ENCODE data around the gene ALKBH6. TPM values are rescaled to one million over a fixed set of nuclear protein-coding genes. Genes with fewer than 3 reads are reported as not detected.
"Not testable (repeated sequence)": the region's sequence is repeated elsewhere in the genome, so short reads cannot be mapped to it uniquely, and the experiment has no call there.

The ALKBH6 gene
- total and polyA plus RNA-seq, 4 donors, result 10.3 to 25.6 (median 14.6) TPM

GRCh38 chr19:35990156-35990555, 23.9 kb downstream of the ALKBH6 start:
- intact Hi-C loops (cut with DNase I), result loop anchor here in 1 of 2 donors (5.0 kb wide), 1 partner anchor 62 kb away; the partner anchor contains the start of genes THAP8 and WDR62
- WGBS, 2 donors, result 91 to 92% methylated on average over 4 of the region's 4 CpGs
- Histone ChIP-seq H3K36me3 (ENCODE audit: control insufficient read depth in 1 of 2, insufficient read depth in 2 of 2, low read length in 1 of 2) (no peaks in the 10 kb centered on the region), H3K4me3 (ENCODE audit: low read length in 2 of 2) (no peak overlapping the region), H3K9me3 (ENCODE audit: control insufficient read depth, low read length) (no peaks in the 10 kb centered on the region), H3K27me3 (ENCODE audit: control insufficient read depth in 1 of 2, insufficient read depth in 2 of 2, low read length in 1 of 2) (no peaks in the 10 kb centered on the region), H3K27ac (ENCODE audit: low read depth in 1 of 2, low read length in 2 of 2) (no peak overlapping the region), H3K4me1 (ENCODE audit: control insufficient read depth in 1 of 2, insufficient read depth in 2 of 2, low read length in 2 of 2) (no peaks in the 10 kb centered on the region)
- ATAC-seq (ENCODE audit: low FRiP score) (no peak), DNase-seq (no peak)

DNA sequence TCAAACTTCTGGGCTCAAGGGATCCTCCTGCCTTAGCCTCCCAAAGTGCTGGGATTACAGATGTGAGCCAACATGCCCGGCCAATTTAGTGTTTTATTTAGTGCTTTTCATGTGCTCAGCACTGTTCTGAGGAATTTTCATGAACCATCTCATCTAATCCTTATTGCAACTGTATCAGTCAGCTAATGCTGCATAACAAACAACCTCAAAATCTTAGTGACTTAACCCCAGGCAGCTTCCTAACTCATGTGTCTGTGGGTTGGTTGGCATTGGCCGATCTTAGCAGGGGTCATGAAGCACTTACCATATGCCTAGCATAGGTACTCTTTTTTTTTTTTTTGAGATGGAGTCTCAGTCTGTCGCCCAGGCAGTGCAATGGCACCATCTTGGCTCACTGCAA, 25.2 kb downstream of the ALKBH6 start:
- H3K4me3 ChIP-seq (ENCODE audit: low read length in 2 of 2), result no peak overlapping the region
- ATAC-seq (ENCODE audit: low FRiP score) (no peak), DNase-seq (no peak)
- H3K4me1 ChIP-seq (ENCODE audit: control insufficient read depth in 1 of 2, insufficient read depth in 2 of 2, low read length in 2 of 2), result no peaks in the 10 kb centered on the region
- no peaks in the 10 kb centered on the region for H3K9me3 ChIP-seq (ENCODE audit: control insufficient read depth, low read length)
- H3K27me3 ChIP-seq (ENCODE audit: control insufficient read depth in 1 of 2, insufficient read depth in 2 of 2, low read length in 1 of 2), result no peaks in the 10 kb centered on the region
- H3K27ac ChIP-seq (ENCODE audit: low read depth in 1 of 2, low read length in 2 of 2), result no peak overlapping the region
- 82 to 88% methylated on average over 3 of the region's 3 CpGs for WGBS, 2 donors
- no peaks in the 10 kb centered on the region for H3K36me3 ChIP-seq (ENCODE audit: control insufficient read depth in 1 of 2, insufficient read depth in 2 of 2, low read length in 1 of 2)
- intact Hi-C loops (cut with DNase I), result no loop called here

GRCh38 chr19:35987571-35987896, 26.5 kb downstream of the ALKBH6 start:
- DNase-seq, result no peak
- no peak overlapping the region for H3K27ac ChIP-seq (ENCODE audit: low read depth in 1 of 2, low read length in 2 of 2)
- 32 to 36% methylated on average over 8 of the region's 8 CpGs for WGBS, 2 donors
- intact Hi-C loops (cut with DNase I), result no loop called here
- H3K36me3 ChIP-seq (ENCODE audit: control insufficient read depth in 1 of 2, insufficient read depth in 2 of 2, low read length in 1 of 2), result no peaks in the 10 kb centered on the region
- H3K27me3 ChIP-seq (ENCODE audit: control insufficient read depth in 1 of 2, insufficient read depth in 2 of 2, low read length in 1 of 2), result no peaks in the 10 kb centered on the region
- no peaks in the 10 kb centered on the region for H3K9me3 ChIP-seq (ENCODE audit: control insufficient read depth, low read length)
- ATAC-seq (ENCODE audit: low FRiP score), result no peak
- no peak overlapping the region for H3K4me3 ChIP-seq (ENCODE audit: low read length in 2 of 2)
- no peaks in the 10 kb centered on the region for H3K4me1 ChIP-seq (ENCODE audit: control insufficient read depth in 1 of 2, insufficient read depth in 2 of 2, low read length in 2 of 2)

DNA sequence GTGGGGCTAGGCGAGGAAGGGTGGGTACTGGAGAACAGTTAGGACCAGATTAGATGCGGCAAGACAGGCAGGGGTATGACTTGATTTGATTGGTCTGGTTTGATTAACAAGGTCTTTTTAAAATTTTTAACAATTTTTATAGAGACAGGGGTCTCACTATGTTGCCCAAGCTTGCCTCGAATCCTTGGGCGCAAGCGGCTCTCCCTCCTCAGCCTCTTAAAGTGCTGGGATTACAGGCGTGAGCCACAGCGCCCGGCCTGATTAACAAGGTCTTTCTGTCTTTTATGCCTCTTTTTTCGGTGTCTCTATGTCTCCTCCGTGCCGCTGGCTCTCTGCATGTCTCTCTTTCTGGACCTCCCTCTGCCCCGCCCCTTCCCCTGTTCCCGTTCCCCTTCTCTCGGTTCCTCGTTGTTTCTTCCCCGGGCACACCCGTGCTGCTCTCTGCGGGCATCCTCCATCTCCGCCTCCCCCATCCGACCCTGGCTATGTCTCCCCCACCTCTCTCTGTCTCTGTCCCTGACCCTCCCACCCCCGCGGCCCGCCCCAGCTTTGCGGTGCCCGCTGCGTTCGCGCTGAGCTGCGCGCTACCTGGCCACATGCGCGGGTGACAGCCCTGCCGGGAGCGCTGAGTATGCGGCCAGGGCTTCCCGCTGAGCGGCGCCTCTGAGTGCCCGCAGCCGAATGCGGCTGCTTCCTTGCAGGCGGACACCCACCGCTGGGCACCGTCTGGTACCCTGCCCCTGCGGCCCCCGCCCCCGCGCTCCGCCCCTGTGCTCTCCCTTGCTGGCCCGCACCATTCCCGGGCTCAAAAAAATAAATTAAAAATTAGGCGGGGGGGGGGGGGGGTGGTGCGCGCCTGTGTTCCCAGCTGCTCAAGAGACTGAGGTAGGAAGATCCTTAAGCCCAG, 27.1 kb downstream of the ALKBH6 start:
- Histone ChIP-seq H3K4me1 (ENCODE audit: control insufficient read depth in 1 of 2, insufficient read depth in 2 of 2, low read length in 2 of 2) (no peaks in the 10 kb centered on the region), H3K4me3 (ENCODE audit: low read length in 2 of 2) (no peak overlapping the region), H3K9me3 (ENCODE audit: control insufficient read depth, low read length) (no peaks in the 10 kb centered on the region), H3K36me3 (ENCODE audit: control insufficient read depth in 1 of 2, insufficient read depth in 2 of 2, low read length in 1 of 2) (no peaks in the 10 kb centered on the region), H3K27ac (ENCODE audit: low read depth in 1 of 2, low read length in 2 of 2) (no peak overlapping the region), H3K27me3 (ENCODE audit: control insufficient read depth in 1 of 2, insufficient read depth in 2 of 2, low read length in 1 of 2) (no peaks in the 10 kb centered on the region)
- intact Hi-C loops (cut with DNase I), result no loop called here
- DNase-seq, result peak in 1 of 2 donors; percentile 77
- 8% methylated on average over 54 of the region's 54 CpGs for WGBS, 2 donors
- peak; percentile 7 for ATAC-seq (ENCODE audit: low FRiP score)

- DNase-seq (no peak), ATAC-seq (ENCODE audit: low FRiP score) (no peak)
- WGBS, 2 donors, result 89 to 90% methylated on average over 5 of the region's 5 CpGs
- Histone ChIP-seq H3K27me3 (ENCODE audit: control insufficient read depth in 1 of 2, insufficient read depth in 2 of 2, low read length in 1 of 2) (no peaks in the 10 kb centered on the region), H3K4me3 (ENCODE audit: low read length in 2 of 2) (no peak overlapping the region), H3K9me3 (ENCODE audit: control insufficient read depth, low read length) (no peaks in the 10 kb centered on the region), H3K36me3 (ENCODE audit: control insufficient read depth in 1 of 2, insufficient read depth in 2 of 2, low read length in 1 of 2) (no peaks in the 10 kb centered on the region), H3K4me1 (ENCODE audit: control insufficient read depth in 1 of 2, insufficient read depth in 2 of 2, low read length in 2 of 2) (no peaks in the 10 kb centered on the region), H3K27ac (ENCODE audit: low read depth in 1 of 2, low read length in 2 of 2) (no peak overlapping the region)
- intact Hi-C loops (cut with DNase I), result no loop called here
Observed at GRCh38 chr19:35986111-35986510, 27.9 kb downstream of the ALKBH6 start.

DNA sequence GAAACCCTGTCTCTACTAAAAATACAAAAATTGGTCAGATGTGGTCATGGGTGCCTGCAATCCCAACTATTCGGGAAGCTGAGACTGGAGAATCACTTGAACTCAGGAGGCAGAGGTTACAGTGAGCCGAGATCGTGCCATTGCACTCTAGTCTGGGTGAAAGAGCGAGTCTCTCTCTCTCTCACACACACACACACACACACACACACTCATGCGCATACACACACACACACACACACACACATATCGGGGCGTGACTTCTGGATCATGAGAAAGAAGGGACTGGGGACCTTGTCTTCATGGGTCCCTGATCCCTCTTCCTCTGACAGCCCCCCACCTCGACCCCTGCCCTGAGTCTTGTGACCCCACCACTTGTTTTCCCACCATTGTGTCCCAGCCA, 30.8 kb downstream of the ALKBH6 start:
- WGBS, 2 donors, result 80 to 82% methylated on average over 7 to 8 of the region's 8 CpGs
- ATAC-seq (ENCODE audit: low FRiP score) (no peak), DNase-seq (no peak)
- Histone ChIP-seq H3K27ac (ENCODE audit: low read depth in 1 of 2, low read length in 2 of 2) (no peak overlapping the region), H3K36me3 (ENCODE audit: control insufficient read depth in 1 of 2, insufficient read depth in 2 of 2, low read length in 1 of 2) (no peaks in the 10 kb centered on the region), H3K4me1 (ENCODE audit: control insufficient read depth in 1 of 2, insufficient read depth in 2 of 2, low read length in 2 of 2) (no peaks in the 10 kb centered on the region), H3K27me3 (ENCODE audit: control insufficient read depth in 1 of 2, insufficient read depth in 2 of 2, low read length in 1 of 2) (no peaks in the 10 kb centered on the region), H3K4me3 (ENCODE audit: low read length in 2 of 2) (no peak overlapping the region), H3K9me3 (ENCODE audit: control insufficient read depth, low read length) (no peaks in the 10 kb centered on the region)
- intact Hi-C loops (cut with DNase I), result no loop called here

- H3K27me3 ChIP-seq (ENCODE audit: control insufficient read depth in 1 of 2, insufficient read depth in 2 of 2, low read length in 1 of 2); intact Hi-C loops (cut with DNase I); H3K36me3 ChIP-seq (ENCODE audit: control insufficient read depth in 1 of 2, insufficient read depth in 2 of 2, low read length in 1 of 2); H3K4me1 ChIP-seq (ENCODE audit: control insufficient read depth in 1 of 2, insufficient read depth in 2 of 2, low read length in 2 of 2); H3K9me3 ChIP-seq (ENCODE audit: control insufficient read depth, low read length); DNase-seq; H3K4me3 ChIP-seq (ENCODE audit: low read length in 2 of 2); H3K27ac ChIP-seq (ENCODE audit: low read depth in 1 of 2, low read length in 2 of 2); ATAC-seq (ENCODE audit: low FRiP score): not testable (repeated sequence)
- 77 to 86% methylated on average over 4 of the region's 4 CpGs for WGBS, 2 donors
Observed at GRCh38 chr19:35980997-35981396, 33.0 kb downstream of the ALKBH6 start.

- no peak overlapping the region for H3K4me3 ChIP-seq (ENCODE audit: low read length in 2 of 2)
- H3K27me3 ChIP-seq (ENCODE audit: control insufficient read depth in 1 of 2, insufficient read depth in 2 of 2, low read length in 1 of 2), result no peaks in the 10 kb centered on the region
- no peaks in the 10 kb centered on the region for H3K36me3 ChIP-seq (ENCODE audit: control insufficient read depth in 1 of 2, insufficient read depth in 2 of 2, low read length in 1 of 2)
- no peaks in the 10 kb centered on the region for H3K4me1 ChIP-seq (ENCODE audit: control insufficient read depth in 1 of 2, insufficient read depth in 2 of 2, low read length in 2 of 2)
- 67 to 68% methylated on average over 20 of the region's 20 CpGs for WGBS, 2 donors
- H3K9me3 ChIP-seq (ENCODE audit: control insufficient read depth, low read length), result no peaks in the 10 kb centered on the region
- no peak overlapping the region for H3K27ac ChIP-seq (ENCODE audit: low read depth in 1 of 2, low read length in 2 of 2)
- ATAC-seq (ENCODE audit: low FRiP score) (no peak), DNase-seq (no peak)
- intact Hi-C loops (cut with DNase I), result no loop called here
Observed at GRCh38 chr19:35978832-35979365, 35.1 kb downstream of the ALKBH6 start.

GRCh38 chr19:35978271-35978670, 35.7 kb downstream of the ALKBH6 start:
- ATAC-seq (ENCODE audit: low FRiP score) (no peak), DNase-seq (no peak)
- intact Hi-C loops (cut with DNase I), result no loop called here
- Histone ChIP-seq H3K27ac (ENCODE audit: low read depth in 1 of 2, low read length in 2 of 2) (no peak overlapping the region), H3K9me3 (ENCODE audit: control insufficient read depth, low read length) (no peaks in the 10 kb centered on the region), H3K4me3 (ENCODE audit: low read length in 2 of 2) (no peak overlapping the region), H3K36me3 (ENCODE audit: control insufficient read depth in 1 of 2, insufficient read depth in 2 of 2, low read length in 1 of 2) (no peaks in the 10 kb centered on the region), H3K4me1 (ENCODE audit: control insufficient read depth in 1 of 2, insufficient read depth in 2 of 2, low read length in 2 of 2) (no peaks in the 10 kb centered on the region), H3K27me3 (ENCODE audit: control insufficient read depth in 1 of 2, insufficient read depth in 2 of 2, low read length in 1 of 2) (no peaks in the 10 kb centered on the region)
- 41 to 50% methylated on average over 5 of the region's 5 CpGs for WGBS, 2 donors

All from aorta (tissue), 5 donors.